Hematopoietic multipotent progenitor cell treated with erythropoietin and hydrocortisone succinate and interleukin-3 and kit ligand, for 8 days (in vitro differentiated cells): ENCODE results near the gene ADAMTS13.
"Not testable (repeated sequence)": the region's sequence is repeated elsewhere in the genome, so short reads cannot be mapped to it uniquely, and the experiment has no call there.

Experiments used
- DNase-seq: peaks from one replicate; pipeline ENCODE4 v3.0.0-alpha.2; 2015

ADAMTS13 gene

GRCh38 chr9:133421615-133422542, at the start of gene ADAMTS13:
TSS of gene ADAMTS13 (plus strand) at chr9:133422367. CDS start at chr9:133422444, 77 bp downstream.
- DNase-seq, result peak; percentile 17

GRCh38 chr9:133374612-133375115, 47.5 kb upstream of the ADAMTS13 start:
- peak; percentile 68 for DNase-seq

GRCh38 chr9:133375116-133375723, 46.9 kb upstream of the ADAMTS13 start:
- DNase-seq, result peak; percentile 51

- DNase-seq, result peak; percentile 94
Observed at GRCh38 chr9:133375724-133376654, 46.2 kb upstream of the ADAMTS13 start, which contains the start of the genes STKLD1 and SURF4. TSS of gene STKLD1 (plus strand) at chr9:133376366. CDS start at chr9:133376474, 108 bp downstream. TSS of gene SURF4 (minus strand) at chr9:133376060. CDS start at chr9:133375969, 91 bp downstream.

- DNase-seq, result not testable (repeated sequence)
Observed at GRCh38 chr9:133377280-133377679, 44.9 kb upstream of the ADAMTS13 start.

- DNase-seq, result peak; percentile 38
Observed at GRCh38 chr9:133377721-133378216, 44.4 kb upstream of the ADAMTS13 start.

- peak; percentile 48 for DNase-seq
Observed at GRCh38 chr9:133378408-133378962, 43.7 kb upstream of the ADAMTS13 start.

- DNase-seq, result no peak
Observed at GRCh38 chr9:133379153-133380086, 42.7 kb upstream of the ADAMTS13 start.

GRCh38 chr9:133380734-133381133, 41.4 kb upstream of the ADAMTS13 start:
- no peak for DNase-seq

- DNase-seq, result no peak
Observed at GRCh38 chr9:133382507-133383141, 39.5 kb upstream of the ADAMTS13 start.

- DNase-seq, result no peak
Observed at GRCh38 chr9:133383438-133383837, 38.7 kb upstream of the ADAMTS13 start.

GRCh38 chr9:133384736-133385321, 37.3 kb upstream of the ADAMTS13 start:
- DNase-seq, result no peak

GRCh38 chr9:133385452-133385851, 36.7 kb upstream of the ADAMTS13 start:
- DNase-seq, result no peak

- DNase-seq, result no peak
Observed at GRCh38 chr9:133386338-133386737, 35.8 kb upstream of the ADAMTS13 start.

GRCh38 chr9:133387680-133388079, 34.5 kb upstream of the ADAMTS13 start:
- no peak for DNase-seq

- no peak for DNase-seq
Observed at GRCh38 chr9:133389025-133389557, 33.1 kb upstream of the ADAMTS13 start.

- no peak for DNase-seq
Observed at GRCh38 chr9:133389562-133389961, 32.6 kb upstream of the ADAMTS13 start.

- DNase-seq, result no peak
Observed at GRCh38 chr9:133390713-133391112, 31.5 kb upstream of the ADAMTS13 start.

GRCh38 chr9:133391449-133391848, 30.7 kb upstream of the ADAMTS13 start:
- not testable (repeated sequence) for DNase-seq
